Uterus (tissue), 4 donors: ENCODE data around the gene WASHC3. TPM values are rescaled to one million over a fixed set of nuclear protein-coding genes. Genes with fewer than 3 reads are reported as not detected.

Source experiments
- DNase-seq, 2 donors: peaks; one replicate each; pipeline ENCODE4 v3.0.0-alpha.2; 2019 to 2020
- H3K27ac ChIP-seq, 2 donors: fragments of 200-600 bp; sonication (generic); 1 replicate in 1 of 2; 2 replicates in 1 of 2; pipeline ENCODE4 v1.5.1; 2016 to 2018
- H3K27me3 ChIP-seq, 2 donors: fragments of 200-600 bp; sonication (generic); one replicate each; pipeline ENCODE4 v1.5.1; 2018 to 2019; ENCODE audit warnings: control low read depth in 1 of 2
- H3K36me3 ChIP-seq, 2 donors: fragments of 200-600 bp; sonication (generic); one replicate each; pipeline ENCODE4 v1.5.1; 2019; ENCODE audit warnings: control low read depth in 1 of 2
- H3K4me1 ChIP-seq, 2 donors: fragments of 200-600 bp; sonication (generic); one replicate each; pipeline ENCODE4 v1.5.1; 2018 to 2019; ENCODE audit warnings: control low read depth in 1 of 2
- H3K4me3 ChIP-seq, 2 donors: fragments of 200-600 bp; sonication (generic); 1 replicate in 1 of 2; 2 replicates in 1 of 2; pipeline ENCODE4 v1.5.1; 2018 to 2019; ENCODE audit warnings: mild to moderate bottlenecking in 1 of 2
- H3K9me3 ChIP-seq, 2 donors: fragments of 200-600 bp; sonication (generic); one replicate each; pipeline ENCODE4 v1.5.1; 2019; ENCODE audit warnings: control low read depth in 1 of 2
- CTCF ChIP-seq, 4 experiments: fragments of 200-600 bp in 2 of 4; fragments of 450-650 bp in 2 of 4; sonication (generic) in 2 of 4; IDR thresholded peaks; one replicate each; pipeline ENCODE4 v1.5.1; 2016 to 2019; ENCODE audit warnings: antibody characterized with exemption in 4 of 4, mild to moderate bottlenecking in 2 of 4, moderate library complexity in 1 of 4
- POLR2A ChIP-seq, 2 donors: fragments of 450-650 bp; IDR thresholded peaks; one replicate each; pipeline ENCODE4 v1.6.1; 2016; ENCODE audit warnings: antibody characterized with exemption in 2 of 2, mild to moderate bottlenecking in 1 of 2, moderate library complexity in 1 of 2
- intact Hi-C: fragments of 100-400 bp; cut with DNase I; formaldehyde crosslinking; loops from one replicate; pipeline ENCODE4 v1.15.1; 2023; ENCODE audit warnings: low total_unique reads
- total RNA-seq, 4 donors: library from RNA; depleted of rRNA in 3 of 4; stranded (reverse); fragments of >200 nt in 3 of 4; gene quantifications; one replicate each; pipeline versions ENCODE4 v1.1.0 to v1.2.4, GENCODE V29; 2014 to 2023
- donor health status: DM: yes; HTN: yes; CAD: no.

Gene WASHC3
- total RNA-seq, 4 donors from 2014 or later, result 36.5 to 59.9 (median 49.3) TPM

- TF ChIP-seq POLR2A (IDR thresholded peaks at IDR 0.05) (no peak), CTCF (IDR thresholded peaks at IDR 0.05) (no peak)
- Histone ChIP-seq H3K27ac (no peak overlapping the region), H3K27me3 (no peaks in the 10 kb centered on the region), H3K4me3 (no peak overlapping the region), H3K4me1 (no peaks in the 10 kb centered on the region), H3K36me3 (no peaks in the 10 kb centered on the region), H3K9me3 (no peaks in the 10 kb centered on the region)
- no peak for DNase-seq
- intact Hi-C loops, result no loop called here
Measured at GRCh38 chr12:102016472-102016871, 45.3 kb downstream of the WASHC3 start.

- intact Hi-C loops, result no loop called here
- Histone ChIP-seq H3K9me3 (no peaks in the 10 kb centered on the region), H3K4me1 (no peaks in the 10 kb centered on the region), H3K36me3 (no peaks in the 10 kb centered on the region), H3K27ac (no peak overlapping the region), H3K4me3 (no peak overlapping the region), H3K27me3 (no peaks in the 10 kb centered on the region)
- TF ChIP-seq CTCF (IDR thresholded peaks at IDR 0.05) (no peak), POLR2A (IDR thresholded peaks at IDR 0.05) (no peak)
- DNase-seq, result no peak
Measured at GRCh38 chr12:102010265-102010994, 51.4 kb downstream of the WASHC3 start.

- no peak for TF ChIP-seq CTCF (IDR thresholded peaks at IDR 0.05)
- no peak for TF ChIP-seq POLR2A (IDR thresholded peaks at IDR 0.05)
- DNase-seq, result no peak
Measured at GRCh38 chr12:102009796-102010195, 52.0 kb downstream of the WASHC3 start.

GRCh38 chr12:102008615-102009126 lies 53.1 kb downstream of the WASHC3 start:
- intact Hi-C loops, result no loop called here
- H3K27ac ChIP-seq, result no peak overlapping the region
- H3K9me3 ChIP-seq, result no peaks in the 10 kb centered on the region
- no peaks in the 10 kb centered on the region for H3K27me3 ChIP-seq
- DNase-seq, result no peak
- TF ChIP-seq POLR2A (IDR thresholded peaks at IDR 0.05), result no peak
- no peak for TF ChIP-seq CTCF (IDR thresholded peaks at IDR 0.05)
- H3K4me1 ChIP-seq, result no peaks in the 10 kb centered on the region
- H3K36me3 ChIP-seq, result no peaks in the 10 kb centered on the region
- H3K4me3 ChIP-seq, result no peak overlapping the region

More at GRCh38 chr12:102009796-102010195, 52.0 kb downstream of the WASHC3 start:
- Histone ChIP-seq H3K4me1 (no peaks in the 10 kb centered on the region), H3K4me3 (no peak overlapping the region), H3K36me3 (no peaks in the 10 kb centered on the region), H3K27ac (no peak overlapping the region), H3K27me3 (no peaks in the 10 kb centered on the region), H3K9me3 (no peaks in the 10 kb centered on the region)
- intact Hi-C loops, result no loop called here

- Histone ChIP-seq H3K36me3 (no peaks in the 10 kb centered on the region), H3K4me1 (no peaks in the 10 kb centered on the region), H3K4me3 (no peak overlapping the region), H3K27me3 (no peaks in the 10 kb centered on the region), H3K9me3 (no peaks in the 10 kb centered on the region), H3K27ac (no peak overlapping the region)
- intact Hi-C loops, result no loop called here
- DNase-seq, result no peak
- TF ChIP-seq CTCF (IDR thresholded peaks at IDR 0.05) (no peak), POLR2A (IDR thresholded peaks at IDR 0.05) (no peak)
Measured at GRCh38 chr12:102005256-102005655, 56.5 kb downstream of the WASHC3 start.
